Endometrial microvascular endothelial cells (primary cell): ENCODE data around the gene AMPD3. TPM values are rescaled to one million over a fixed set of nuclear protein-coding genes. Genes with fewer than 3 reads are reported as not detected.
"Not testable (repeated sequence)": the region's sequence is repeated elsewhere in the genome, so short reads cannot be mapped to it uniquely, and the experiment has no call there.

Experiments
- in situ Hi-C: cut with HindIII; loops from 2 replicates; pipeline ENCODE4 v1.10.0; 2017; ENCODE audit warnings: low sequenced_read_pairs, low pct_unique_long_range_greater_than_20kb; ENCODE audit errors: inconsistent ontology term
- total RNA-seq: library from RNA; depleted of rRNA; stranded (reverse); fragments of >200 nt; gene quantifications from one replicate; pipeline ENCODE4 v1.2.3, GENCODE V29; 2015; ENCODE audit errors: inconsistent ontology term

The AMPD3 gene
- total RNA-seq, 1 donor from 2014 or later: 4.7 TPM

DNA sequence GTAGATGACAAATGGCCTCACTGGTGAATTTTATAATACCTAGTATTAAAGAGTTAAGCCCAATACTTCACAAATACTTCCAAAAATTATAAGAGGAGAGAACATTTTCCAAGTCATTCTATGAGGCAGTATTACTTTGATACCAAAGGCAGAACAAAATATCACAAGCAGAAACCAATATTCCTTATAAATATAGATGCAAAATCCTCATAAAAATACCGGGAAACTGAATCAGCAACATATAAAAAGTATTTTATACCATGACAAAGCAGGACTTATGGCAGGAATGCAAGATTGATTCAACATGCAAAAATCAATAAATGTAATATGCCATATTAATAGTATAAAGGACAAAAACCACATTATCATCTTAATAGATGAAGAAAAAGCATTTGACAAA lies 22.1 kb upstream of the AMPD3 start:
- in situ Hi-C loops: no loop called here

GRCh38 chr11:10436224-10436623 lies 18.8 kb upstream of the AMPD3 start:
- in situ Hi-C loops: no loop called here

DNA sequence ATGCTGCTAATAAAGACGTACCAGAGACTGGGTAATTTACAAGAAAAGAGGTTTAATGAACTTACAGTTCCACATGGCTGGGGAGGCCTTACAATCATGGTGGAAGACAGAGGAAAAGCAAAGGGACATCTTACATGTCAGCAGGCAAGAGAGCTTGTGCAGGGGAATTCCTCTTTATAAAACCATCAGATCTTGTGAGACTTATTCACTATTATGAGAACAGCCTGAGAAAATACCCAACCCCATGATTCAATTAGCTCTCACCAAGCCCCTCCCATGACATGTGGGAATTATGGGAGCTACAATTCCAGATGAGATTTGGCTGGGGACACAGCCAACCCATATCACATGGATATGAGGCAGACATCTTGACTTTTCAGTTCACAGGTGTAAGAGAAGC lies 18.4 kb upstream of the AMPD3 start:
- in situ Hi-C loops: not testable (repeated sequence)

GRCh38 chr11:10438458-10438857 lies 16.6 kb upstream of the AMPD3 start:
- in situ Hi-C loops: no loop called here

- in situ Hi-C loops: no loop called here
Observed at GRCh38 chr11:10439351-10439750, 15.7 kb upstream of the AMPD3 start.

DNA sequence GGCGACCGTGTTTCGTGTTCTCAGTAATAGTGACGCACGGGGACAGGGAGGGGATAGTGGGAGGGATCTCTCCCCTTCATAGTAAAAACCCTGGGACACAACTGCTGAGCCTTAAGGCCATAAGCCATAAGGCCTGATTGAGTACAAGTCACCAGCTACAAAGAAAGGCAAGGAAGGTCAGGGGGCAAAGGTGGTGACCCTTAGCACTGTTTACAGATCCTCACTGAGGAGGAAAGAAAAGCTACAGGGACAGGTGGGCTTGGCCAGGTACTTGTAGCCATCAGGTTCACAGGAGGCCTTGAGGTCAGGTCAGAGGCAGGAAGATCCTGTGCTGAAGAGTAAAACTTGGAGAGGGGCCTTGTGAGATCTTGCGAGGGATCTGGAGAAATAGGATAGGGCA lies 15.1 kb upstream of the AMPD3 start:
- in situ Hi-C loops: no loop called here

GRCh38 chr11:10440401-10440800 lies 14.7 kb upstream of the AMPD3 start:
- in situ Hi-C loops: no loop called here

DNA sequence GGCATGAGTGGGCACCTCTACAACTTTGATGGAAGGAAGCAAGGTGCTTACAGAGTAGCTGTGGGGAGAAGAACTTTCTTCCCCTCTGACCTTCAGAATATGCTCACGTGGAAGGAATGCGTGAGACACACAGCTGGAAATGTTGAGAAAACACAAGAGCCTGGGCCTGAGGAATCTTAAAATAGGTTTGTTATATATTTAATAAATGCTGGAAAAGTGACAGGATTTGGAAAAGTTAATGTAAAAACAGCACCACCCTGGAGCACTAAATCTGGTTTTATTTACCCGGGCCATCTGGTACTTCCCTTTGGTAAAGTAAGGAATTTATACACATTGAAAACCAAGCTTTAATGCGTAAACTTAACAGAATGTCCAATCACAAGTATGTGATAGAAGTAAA lies 14.0 kb upstream of the AMPD3 start:
- in situ Hi-C loops: no loop called here

DNA sequence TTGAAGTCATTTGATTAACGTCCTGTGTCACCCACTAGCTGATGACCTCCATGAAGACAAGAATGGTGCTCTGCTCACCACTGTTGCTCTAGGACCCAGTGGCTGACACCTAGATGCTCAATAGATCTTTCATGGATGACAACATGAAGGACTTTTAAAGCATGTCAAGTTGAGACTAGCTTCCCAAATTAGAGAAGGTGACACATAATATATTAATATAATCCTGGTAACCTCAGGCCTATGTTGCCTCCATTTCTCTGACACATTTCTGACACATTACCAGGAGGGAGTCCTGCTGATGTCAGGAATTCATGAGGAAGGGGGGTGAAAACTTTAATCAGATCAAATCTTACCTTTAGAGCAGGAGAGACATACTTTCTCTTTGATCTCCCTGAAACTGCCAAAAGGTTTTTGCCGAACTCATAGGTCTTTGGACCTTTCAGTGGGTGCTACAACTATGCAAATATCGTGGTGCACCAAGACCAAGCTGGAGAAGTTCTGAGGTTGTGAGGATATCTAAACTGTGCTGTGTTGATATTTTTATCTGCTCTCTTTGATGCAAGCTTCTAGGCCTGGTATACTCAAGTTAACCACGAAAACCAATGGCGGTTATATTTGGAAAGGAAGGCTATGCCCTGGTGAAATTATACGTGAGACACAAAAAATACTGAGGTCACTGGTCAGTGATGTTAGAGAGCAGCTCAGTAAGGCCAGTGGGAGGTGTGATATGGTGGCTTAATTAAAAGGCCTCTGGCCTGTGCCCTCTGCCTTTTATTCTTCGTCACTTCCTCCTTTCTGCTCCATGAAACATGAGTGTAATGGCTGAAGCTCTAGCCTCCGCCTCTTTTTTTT lies 13.2 kb upstream of the AMPD3 start:
- in situ Hi-C loops: no loop called here

DNA sequence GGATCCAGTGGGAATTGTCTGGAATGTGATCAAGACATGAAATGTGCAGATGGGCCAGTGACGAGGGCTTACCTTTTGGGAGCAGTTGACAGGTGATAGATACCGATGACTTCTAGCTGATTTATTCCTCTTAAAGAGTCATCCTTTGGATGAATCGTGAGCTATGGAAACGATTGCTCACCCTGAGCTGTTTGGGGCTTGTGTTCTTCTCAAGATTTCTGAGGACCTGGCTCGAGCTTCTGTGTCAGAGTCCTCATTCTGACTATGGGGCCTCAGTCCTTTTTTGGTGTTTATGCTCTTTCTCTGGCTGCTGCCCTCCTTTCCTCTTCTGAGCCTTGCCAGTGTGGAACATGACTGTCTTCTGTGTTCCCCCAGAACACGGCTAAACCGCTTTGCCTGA lies 11.9 kb upstream of the AMPD3 start:
- in situ Hi-C loops: no loop called here

DNA sequence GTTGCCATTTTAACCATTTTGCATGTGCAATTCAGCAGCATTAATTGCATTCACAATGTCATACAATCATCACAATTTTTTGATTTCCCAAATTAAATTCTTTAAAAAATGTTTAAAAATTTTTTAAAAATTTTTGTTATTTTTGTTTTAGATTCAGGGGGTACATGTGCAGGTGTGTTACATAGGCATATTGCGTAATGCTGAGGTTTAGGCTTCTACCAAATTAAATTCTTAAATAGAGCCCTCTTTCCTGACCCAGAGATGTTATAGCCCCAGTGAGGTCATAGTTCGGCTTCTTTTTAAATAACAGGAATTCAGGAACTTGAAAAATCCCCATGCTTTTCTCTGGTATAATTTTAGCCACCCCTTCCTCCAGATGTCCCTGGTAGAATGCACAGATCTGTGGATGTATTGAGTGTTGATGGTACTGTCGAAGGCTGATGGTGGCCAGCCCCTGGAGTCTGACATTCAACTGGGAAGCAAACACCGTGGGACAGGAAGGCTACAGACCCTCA lies 11.3 kb upstream of the AMPD3 start:
- in situ Hi-C loops: no loop called here

GRCh38 chr11:10444725-10445315 lies 10.2 kb upstream of the AMPD3 start:
- in situ Hi-C loops: no loop called here

DNA sequence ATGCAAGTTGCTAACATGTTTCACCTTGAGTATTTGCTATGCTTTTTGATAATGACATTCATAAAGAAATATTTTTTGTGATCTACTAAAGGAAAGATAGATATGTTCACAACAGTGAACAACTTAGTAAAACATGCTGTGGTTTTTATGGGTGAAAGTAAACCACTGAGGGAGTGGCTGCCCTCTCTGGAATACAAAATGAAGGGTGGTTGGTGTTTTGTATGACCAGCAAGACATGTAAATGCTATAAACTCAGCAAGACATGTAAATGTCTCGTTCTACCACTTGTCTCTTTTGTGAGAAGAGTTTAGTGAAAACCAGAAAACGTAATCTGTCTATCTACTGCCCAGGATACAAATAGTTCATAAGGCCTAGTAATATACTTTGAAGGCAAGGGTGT lies 7.6 kb upstream of the AMPD3 start:
- in situ Hi-C loops: no loop called here

DNA sequence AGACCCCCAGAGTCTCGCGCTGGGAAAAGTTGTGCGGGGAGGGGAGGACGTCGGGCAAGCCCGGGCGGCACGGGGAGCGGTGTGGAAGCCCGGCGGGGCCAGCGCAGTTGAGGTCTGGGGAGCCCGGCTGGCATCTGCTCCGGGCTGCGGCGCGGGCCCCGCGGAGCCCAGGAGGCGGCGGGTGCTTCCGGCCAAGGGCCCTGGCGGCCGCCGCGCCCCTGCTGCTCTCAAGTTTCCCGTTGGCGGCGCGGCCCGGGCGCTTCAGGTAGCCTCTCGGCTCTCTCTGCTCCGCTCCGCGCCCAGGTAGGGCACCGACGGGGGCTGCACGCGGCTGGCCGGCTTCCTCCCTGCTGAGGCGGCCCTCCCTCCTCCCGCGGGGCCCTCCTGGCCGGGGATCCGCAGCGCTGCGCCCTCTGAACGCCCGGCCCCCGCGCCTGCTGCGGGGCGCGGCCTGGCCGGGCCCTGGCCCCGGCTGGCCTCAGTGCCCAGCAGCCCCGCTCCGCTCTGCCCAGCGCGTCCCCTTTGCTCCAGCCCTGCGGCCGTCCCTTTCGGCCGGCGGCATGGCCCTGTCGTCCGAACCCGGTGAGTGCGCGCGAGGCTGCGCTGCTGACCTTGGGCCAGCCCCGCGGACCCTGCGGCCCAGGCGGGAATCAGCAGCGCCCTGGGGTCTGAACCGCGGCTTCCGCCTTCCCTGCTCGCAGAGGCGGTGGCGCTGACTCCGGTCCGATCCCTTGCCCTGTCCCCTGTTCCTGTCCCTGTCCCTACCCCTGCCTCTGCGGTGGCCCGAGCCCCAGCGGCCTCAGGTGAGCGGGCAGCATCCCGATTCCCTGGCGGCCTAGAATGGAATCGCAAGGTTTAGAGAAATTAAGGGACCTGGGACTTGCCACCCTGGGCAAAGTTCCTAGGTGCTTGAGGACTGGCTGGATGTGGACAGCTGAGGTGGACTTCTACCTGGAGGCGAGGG lies 4.3 kb upstream of the AMPD3 start:
- in situ Hi-C loops: no loop called here

DNA sequence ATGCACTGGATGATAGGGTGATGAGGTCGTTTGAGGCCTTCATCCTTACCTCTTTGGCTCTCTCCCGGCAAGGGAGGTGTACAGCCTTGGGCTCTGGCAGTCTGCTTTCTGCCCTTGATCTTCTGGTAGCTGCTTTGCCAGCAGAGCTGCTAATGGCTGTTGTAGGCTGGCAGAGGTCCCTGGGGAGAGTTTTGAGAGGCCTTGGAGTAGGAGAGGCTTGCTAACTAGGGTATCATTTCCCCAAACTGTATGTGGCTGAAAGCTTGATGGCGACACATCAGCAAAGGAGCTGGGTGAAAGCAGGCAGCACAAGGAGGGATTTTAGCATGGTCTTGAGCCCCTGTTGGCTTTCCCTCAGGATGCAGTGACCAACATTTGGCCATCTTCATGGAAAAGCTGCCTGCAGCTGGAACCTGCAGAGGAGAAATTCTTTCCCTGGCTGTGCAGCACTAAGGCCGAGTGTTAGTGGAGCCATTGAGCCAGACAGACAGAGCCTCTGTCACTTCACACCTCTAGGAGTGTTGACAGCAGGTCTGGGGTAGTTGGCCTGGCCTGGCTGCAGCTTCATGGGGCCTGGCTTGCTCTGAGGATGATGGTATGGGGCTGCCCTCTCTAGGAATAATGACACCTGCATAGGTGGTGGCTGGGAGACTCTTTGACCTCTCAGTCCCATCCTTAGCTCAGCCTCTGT lies 3.5 kb upstream of the AMPD3 start:
- in situ Hi-C loops: no loop called here

GRCh38 chr11:10452211-10452767 lies 2.8 kb upstream of the AMPD3 start:
- in situ Hi-C loops: no loop called here

DNA sequence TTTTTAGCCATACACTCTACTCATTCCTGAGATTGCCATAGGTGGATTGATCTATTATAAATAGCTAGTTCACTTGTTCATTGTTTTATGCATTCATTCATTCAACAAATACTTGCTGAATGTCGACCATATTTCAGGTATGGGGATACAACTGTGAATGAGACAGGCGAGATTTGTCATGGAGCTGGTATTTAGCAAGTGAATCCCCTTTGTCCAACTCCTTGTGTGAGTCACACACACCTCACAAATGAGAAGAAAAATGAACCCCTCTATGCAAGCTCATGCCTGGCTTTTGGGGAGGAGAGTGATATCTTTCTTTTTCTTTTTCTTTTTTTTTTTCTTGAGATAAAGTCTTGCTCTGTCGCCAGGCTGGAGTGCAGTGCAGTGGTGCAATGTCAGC lies 1.8 kb upstream of the AMPD3 start:
- in situ Hi-C loops: no loop called here

- in situ Hi-C loops: no loop called here
Observed at GRCh38 chr11:10455637-10456487, 798 bp downstream of the AMPD3 start.
